Measurements from ENCODE around the gene CACNG8.

GRCh38 chr19:54021932-54022331 is 59.2 kb downstream of the CACNG8 start:
- TF ChIP-seq ESRRG (CRISPR knock-in tag; IDR thresholded peaks at IDR 0.05): no peak
- TF ChIP-seq ZNF8 (CRISPR knock-in tag; IDR thresholded peaks at IDR 0.05): no peak

Measured in SK-N-SH treated with all-trans-retinoic acid at 6 μM for 48 hours (cell line).